ENCODE results near the gene LRP5. TPM values are rescaled to one million over a fixed set of nuclear protein-coding genes. Genes with fewer than 3 reads are reported as not detected.

LRP5 gene
- total RNA-seq, 3 donors from 2014 or later: 23.6 to 48.8 (median 24.5) TPM

DNA sequence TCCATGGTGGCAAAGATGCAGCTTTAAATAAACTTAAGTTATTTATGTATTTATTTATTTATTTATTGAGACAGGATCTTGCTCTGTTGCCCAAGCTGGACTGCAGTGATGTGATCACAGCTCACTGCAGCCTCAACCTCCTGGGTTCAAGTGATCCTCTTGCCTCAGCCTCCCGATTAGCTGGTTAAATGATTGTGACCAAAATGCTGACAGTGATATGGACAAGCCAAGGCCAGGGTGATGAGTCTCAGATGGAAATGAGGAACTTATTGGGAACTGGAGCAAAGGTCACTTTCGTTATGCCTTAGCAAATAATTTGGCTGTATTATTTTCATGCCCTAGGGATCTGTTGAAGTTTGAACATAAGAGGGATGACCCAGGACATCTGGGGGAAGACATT lies 9.3 kb upstream of the LRP5 start:
- intact Hi-C loops (cut with DNase I; ENCODE audit: low total_unique reads): no loop called here
- no peak for DNase-seq (ENCODE audit: low spot score in 2 of 2)
- no peak for TF ChIP-seq POLR2A (IDR thresholded peaks at IDR 0.05)
- TF ChIP-seq POLR2AphosphoS5 (IDR thresholded peaks at IDR 0.05): no peak
- TF ChIP-seq CTCF (IDR thresholded peaks at IDR 0.05): no peak
- no peak overlapping the region for H3K27ac ChIP-seq
- no peak overlapping the region for H3K4me3 ChIP-seq
- no peaks in the 10 kb centered on the region for H3K36me3 ChIP-seq
- no peaks in the 10 kb centered on the region for H3K9me3 ChIP-seq
- H3K27me3 ChIP-seq: no peaks in the 10 kb centered on the region
- no peaks in the 10 kb centered on the region for H3K4me1 ChIP-seq

GRCh38 chr11:68303982-68304780 lies 8.2 kb upstream of the LRP5 start:
- H3K9me3 ChIP-seq: no peaks in the 10 kb centered on the region
- DNase-seq (ENCODE audit: low spot score in 2 of 2): no peak
- H3K4me3 ChIP-seq: no peak overlapping the region
- H3K27ac ChIP-seq: no peak overlapping the region
- no peaks in the 10 kb centered on the region for H3K27me3 ChIP-seq
- intact Hi-C loops (cut with DNase I; ENCODE audit: low total_unique reads): no loop called here
- no peaks in the 10 kb centered on the region for H3K4me1 ChIP-seq
- TF ChIP-seq CTCF (IDR thresholded peaks at IDR 0.05): no peak
- TF ChIP-seq POLR2AphosphoS5 (IDR thresholded peaks at IDR 0.05): no peak
- no peak for TF ChIP-seq POLR2A (IDR thresholded peaks at IDR 0.05)
- H3K36me3 ChIP-seq: no peaks in the 10 kb centered on the region

DNA sequence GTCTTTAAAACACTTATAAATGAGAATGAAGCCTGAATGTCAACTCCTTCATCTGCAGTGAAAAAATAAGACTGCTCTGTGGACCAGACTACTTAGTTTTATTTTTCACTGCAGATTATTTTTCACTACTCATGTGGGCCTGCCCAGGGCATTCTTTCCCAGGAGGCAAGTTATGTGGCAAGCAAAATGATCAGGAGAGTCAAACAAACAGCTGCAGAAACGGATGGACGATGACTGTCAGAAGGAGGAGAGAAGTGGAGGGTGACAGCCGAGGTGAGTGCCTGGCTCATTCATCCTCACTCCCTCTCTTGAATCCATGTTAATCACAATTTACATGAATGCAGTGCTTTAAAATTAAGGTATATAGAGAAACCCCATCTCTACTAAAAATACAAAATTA lies 5.8 kb upstream of the LRP5 start:
- intact Hi-C loops (cut with DNase I; ENCODE audit: low total_unique reads): no loop called here
- TF ChIP-seq POLR2AphosphoS5 (IDR thresholded peaks at IDR 0.05): no peak
- TF ChIP-seq CTCF (IDR thresholded peaks at IDR 0.05): no peak
- TF ChIP-seq POLR2A (IDR thresholded peaks at IDR 0.05): no peak
- Histone ChIP-seq H3K9me3 (no peaks in the 10 kb centered on the region), H3K4me1 (no peaks in the 10 kb centered on the region), H3K27me3 (no peaks in the 10 kb centered on the region), H3K4me3 (no peak overlapping the region), H3K36me3 (no peaks in the 10 kb centered on the region), H3K27ac (no peak overlapping the region)
- no peak for DNase-seq (ENCODE audit: low spot score in 2 of 2)

- intact Hi-C loops (cut with DNase I; ENCODE audit: low total_unique reads): no loop called here
- Histone ChIP-seq H3K9me3 (no peaks in the 10 kb centered on the region), H3K36me3 (no peaks in the 10 kb centered on the region), H3K4me3 (no peak overlapping the region), H3K27ac (peak overlapping the region; percentile 1 to 40), H3K27me3 (no peaks in the 10 kb centered on the region), H3K4me1 (no peaks in the 10 kb centered on the region)
- TF ChIP-seq CTCF (IDR thresholded peaks at IDR 0.05): no peak
- no peak for TF ChIP-seq POLR2AphosphoS5 (IDR thresholded peaks at IDR 0.05)
- no peak for TF ChIP-seq POLR2A (IDR thresholded peaks at IDR 0.05)
- DNase-seq (ENCODE audit: low spot score in 2 of 2): no peak
Observed at GRCh38 chr11:68308068-68308467, 4.3 kb upstream of the LRP5 start.

GRCh38 chr11:68309621-68310185 lies 2.7 kb upstream of the LRP5 start:
- no peaks in the 10 kb centered on the region for H3K27me3 ChIP-seq
- H3K4me3 ChIP-seq: no peak overlapping the region
- no peaks in the 10 kb centered on the region for H3K4me1 ChIP-seq
- no peaks in the 10 kb centered on the region for H3K36me3 ChIP-seq
- TF ChIP-seq POLR2A (IDR thresholded peaks at IDR 0.05) (no peak), CTCF (IDR thresholded peaks at IDR 0.05) (no peak), POLR2AphosphoS5 (IDR thresholded peaks at IDR 0.05) (no peak)
- H3K9me3 ChIP-seq: no peaks in the 10 kb centered on the region
- intact Hi-C loops (cut with DNase I; ENCODE audit: low total_unique reads): no loop called here
- no peak overlapping the region for H3K27ac ChIP-seq
- DNase-seq (ENCODE audit: low spot score in 2 of 2): no peak
